Prostate gland (tissue), 2 donors: ENCODE results near the gene CARD9.

Experiments used
- POLR2A ChIP-seq: fragments of 450-650 bp; IDR thresholded peaks from one replicate; pipeline ENCODE4 v1.6.1; 2016; ENCODE audit warnings: antibody characterized with exemption, mild to moderate bottlenecking
- POLR2AphosphoS5 ChIP-seq: sonication (generic); formaldehyde crosslinking; IDR thresholded peaks from one replicate; pipeline ENCODE4 v1.6.1; 2017; ENCODE audit warnings: antibody characterized with exemption
- TF ChIP-seq, protein P1 (sequence below), 4 experiments: fragments of 200-600 bp in 2 of 4; fragments of 450-650 bp in 2 of 4; sonication (generic) in 2 of 4; IDR thresholded peaks; 1 replicate in 3 of 4; 2 replicates in 1 of 4; pipeline ENCODE4 v1.5.1; 2016 to 2019; ENCODE audit warnings: antibody characterized with exemption in 4 of 4, mild to moderate bottlenecking in 2 of 4, moderate library complexity in 2 of 4

GRCh38 chr9:136333486-136333885, 40.0 kb downstream of the CARD9 start:
- TF ChIP-seq, protein P1, sequence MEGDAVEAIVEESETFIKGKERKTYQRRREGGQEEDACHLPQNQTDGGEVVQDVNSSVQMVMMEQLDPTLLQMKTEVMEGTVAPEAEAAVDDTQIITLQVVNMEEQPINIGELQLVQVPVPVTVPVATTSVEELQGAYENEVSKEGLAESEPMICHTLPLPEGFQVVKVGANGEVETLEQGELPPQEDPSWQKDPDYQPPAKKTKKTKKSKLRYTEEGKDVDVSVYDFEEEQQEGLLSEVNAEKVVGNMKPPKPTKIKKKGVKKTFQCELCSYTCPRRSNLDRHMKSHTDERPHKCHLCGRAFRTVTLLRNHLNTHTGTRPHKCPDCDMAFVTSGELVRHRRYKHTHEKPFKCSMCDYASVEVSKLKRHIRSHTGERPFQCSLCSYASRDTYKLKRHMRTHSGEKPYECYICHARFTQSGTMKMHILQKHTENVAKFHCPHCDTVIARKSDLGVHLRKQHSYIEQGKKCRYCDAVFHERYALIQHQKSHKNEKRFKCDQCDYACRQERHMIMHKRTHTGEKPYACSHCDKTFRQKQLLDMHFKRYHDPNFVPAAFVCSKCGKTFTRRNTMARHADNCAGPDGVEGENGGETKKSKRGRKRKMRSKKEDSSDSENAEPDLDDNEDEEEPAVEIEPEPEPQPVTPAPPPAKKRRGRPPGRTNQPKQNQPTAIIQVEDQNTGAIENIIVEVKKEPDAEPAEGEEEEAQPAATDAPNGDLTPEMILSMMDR (IDR thresholded peaks at IDR 0.05) = no peak
- no peak for TF ChIP-seq POLR2A
- no peak for TF ChIP-seq POLR2AphosphoS5
